Astrocyte (in vitro differentiated cells and primary cell): ENCODE measurements around the gene RPS21.

Experiments
- EZH2 ChIP-seq: IDR thresholded peaks from 2 replicates; pipeline ENCODE4 v1.6.1; 2012; ENCODE audit warnings: mild to moderate bottlenecking, low read length, inconsistent platforms; ENCODE audit not compliant: insufficient read depth
- TF ChIP-seq, protein P1 (sequence below): IDR thresholded peaks from 2 replicates; pipeline ENCODE4 v1.5.1; 2011; ENCODE audit warnings: low read depth, mild to moderate bottlenecking, inconsistent platforms, low read length, moderate library complexity; ENCODE audit not compliant: insufficient read depth

DNA sequence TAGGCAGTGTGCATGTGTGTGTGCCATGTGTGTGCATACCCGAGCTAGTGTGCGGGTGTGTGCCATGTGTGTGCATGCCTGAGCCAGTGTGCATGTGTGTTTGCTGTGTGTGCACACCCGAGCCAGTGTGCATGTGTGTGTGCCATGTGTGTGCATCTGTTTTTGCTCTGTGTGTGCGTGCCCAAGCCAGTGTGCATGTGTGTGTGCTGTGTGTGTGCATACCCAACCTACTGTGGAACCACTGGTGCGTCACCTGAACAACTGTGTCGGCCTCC lies 34.8 kb downstream of the RPS21 start:
- TF ChIP-seq, protein P1, sequence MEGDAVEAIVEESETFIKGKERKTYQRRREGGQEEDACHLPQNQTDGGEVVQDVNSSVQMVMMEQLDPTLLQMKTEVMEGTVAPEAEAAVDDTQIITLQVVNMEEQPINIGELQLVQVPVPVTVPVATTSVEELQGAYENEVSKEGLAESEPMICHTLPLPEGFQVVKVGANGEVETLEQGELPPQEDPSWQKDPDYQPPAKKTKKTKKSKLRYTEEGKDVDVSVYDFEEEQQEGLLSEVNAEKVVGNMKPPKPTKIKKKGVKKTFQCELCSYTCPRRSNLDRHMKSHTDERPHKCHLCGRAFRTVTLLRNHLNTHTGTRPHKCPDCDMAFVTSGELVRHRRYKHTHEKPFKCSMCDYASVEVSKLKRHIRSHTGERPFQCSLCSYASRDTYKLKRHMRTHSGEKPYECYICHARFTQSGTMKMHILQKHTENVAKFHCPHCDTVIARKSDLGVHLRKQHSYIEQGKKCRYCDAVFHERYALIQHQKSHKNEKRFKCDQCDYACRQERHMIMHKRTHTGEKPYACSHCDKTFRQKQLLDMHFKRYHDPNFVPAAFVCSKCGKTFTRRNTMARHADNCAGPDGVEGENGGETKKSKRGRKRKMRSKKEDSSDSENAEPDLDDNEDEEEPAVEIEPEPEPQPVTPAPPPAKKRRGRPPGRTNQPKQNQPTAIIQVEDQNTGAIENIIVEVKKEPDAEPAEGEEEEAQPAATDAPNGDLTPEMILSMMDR: no peak
- no peak for TF ChIP-seq EZH2
